Stimulated activated CD4-positive, alpha-beta T cell treated with anti-CD3 and anti-CD28 coated beads, TNF-alpha, amount 100 ng/mL, for 48 hours (primary cell): ENCODE measurements around the gene PKD2L2.
"Not testable (repeated sequence)": the region's sequence is repeated elsewhere in the genome, so short reads cannot be mapped to it uniquely, and the experiment has no call there.

Experiments used
- DNase-seq, 3 donors: peaks; one replicate each; pipeline ENCODE4 v3.0.0-alpha.2; 2020; ENCODE audit warnings: low read depth in 3 of 3

The PKD2L2 gene

DNA sequence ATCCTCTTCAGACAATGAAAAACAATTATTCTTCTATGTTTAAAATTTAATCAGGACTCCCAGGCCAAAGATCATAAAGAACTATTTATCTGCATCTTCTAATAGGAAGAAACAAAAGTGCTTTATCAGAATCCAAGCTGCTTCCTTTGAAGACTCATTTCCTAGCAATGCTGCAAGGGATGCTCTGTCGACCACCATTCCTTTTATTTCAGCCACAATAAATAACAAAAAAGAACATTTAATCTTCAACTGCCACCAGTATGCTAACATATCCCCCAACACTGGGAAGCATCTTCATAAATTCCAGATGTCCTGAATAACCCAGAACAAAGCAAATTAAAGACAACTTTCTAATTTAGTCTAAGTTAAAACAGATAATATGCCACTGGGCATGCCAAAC, 68.7 kb downstream of the PKD2L2 start:
- DNase-seq = no peak

DNA sequence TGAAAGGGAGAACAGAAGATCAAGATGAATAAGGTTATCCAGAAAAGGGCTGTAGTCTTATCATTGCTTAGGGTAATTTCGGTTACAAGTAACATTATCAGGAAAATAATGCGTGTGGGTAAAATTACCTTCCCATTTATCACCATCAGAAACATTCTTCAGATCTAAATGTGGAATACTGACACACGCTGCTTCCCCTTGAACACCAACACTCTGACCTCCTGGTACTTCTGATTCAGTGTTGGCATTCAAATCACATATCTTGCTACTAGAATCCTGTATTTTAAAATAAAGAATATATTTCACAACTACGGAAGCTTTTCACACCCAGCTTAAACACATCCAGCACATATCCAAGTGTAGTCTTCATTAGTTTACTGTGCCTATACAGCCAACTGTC, 70.2 kb downstream of the PKD2L2 start:
- DNase-seq = no peak

DNA sequence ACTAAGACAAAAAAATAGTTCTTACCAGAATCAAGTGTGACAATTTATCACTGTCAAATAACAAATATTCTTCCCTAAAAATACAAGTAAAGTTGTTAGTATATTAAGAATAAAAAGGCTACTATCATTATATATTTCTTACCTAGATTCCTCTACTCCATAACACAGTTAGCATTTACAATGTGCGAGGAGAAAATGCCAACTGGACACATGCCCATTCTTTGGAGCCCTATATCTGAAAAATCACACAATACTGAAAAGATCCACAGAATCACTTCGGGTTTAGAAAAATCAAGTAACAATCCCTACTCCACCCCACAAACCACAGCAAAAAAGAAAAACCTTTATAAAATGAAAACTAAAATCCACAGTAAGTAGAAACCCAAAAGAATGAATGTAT, 70.9 kb downstream of the PKD2L2 start:
- no peak for DNase-seq

DNA sequence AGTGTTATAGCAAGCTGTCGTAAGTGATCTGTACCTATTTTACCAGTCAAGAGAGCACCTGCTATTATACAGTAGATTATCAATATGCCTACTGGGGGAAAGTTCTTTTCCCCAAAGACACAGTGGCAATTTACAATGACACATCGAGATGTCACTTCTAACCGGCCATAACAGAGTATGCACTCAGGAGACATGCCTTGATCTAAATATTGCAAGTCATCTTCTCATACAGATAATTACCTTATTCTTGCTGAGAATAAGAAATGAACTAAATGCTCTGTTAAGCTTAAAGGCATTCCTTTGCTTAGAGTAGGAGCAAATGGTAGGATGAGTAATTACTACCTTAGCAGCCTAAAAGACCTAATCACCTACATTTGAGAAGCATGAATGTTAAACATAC, 71.6 kb downstream of the PKD2L2 start:
- no peak for DNase-seq

DNA sequence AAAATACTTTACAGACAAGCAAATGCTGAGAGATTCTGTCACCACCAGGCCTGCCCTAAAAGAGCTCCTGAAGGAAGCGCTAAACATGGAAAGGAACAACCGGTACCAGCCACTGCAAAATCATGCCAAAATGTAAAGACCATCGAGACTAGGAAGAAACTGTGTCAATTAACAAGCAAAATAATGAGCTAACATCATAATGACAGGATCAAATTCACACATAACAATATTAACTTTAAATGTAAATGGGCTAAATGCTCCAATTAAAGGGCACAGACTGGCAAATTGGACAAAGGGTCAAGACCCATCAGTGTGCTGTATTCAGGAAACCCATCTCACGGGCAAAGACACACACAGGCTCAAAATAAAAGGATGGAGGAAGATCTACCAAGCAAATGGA, 81.1 kb downstream of the PKD2L2 start:
- DNase-seq = not testable (repeated sequence)

DNA sequence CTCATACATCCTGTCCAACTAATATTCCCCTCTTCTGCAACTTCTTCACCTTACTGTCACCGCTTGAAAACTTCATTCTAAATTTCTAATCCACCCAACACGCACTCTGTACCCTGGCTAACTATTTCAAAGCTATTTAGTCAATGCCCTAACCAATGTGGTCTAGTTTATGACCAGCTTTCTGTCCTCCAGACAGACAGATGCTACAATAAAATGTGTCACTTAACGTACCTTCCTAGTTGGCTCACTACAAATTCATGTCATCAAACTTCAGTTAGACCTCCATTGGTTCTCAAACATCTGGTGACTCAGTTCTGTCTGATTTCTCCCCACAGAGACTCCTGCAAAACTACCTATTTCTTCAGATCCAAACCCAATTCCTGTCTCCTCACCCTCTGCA, 86.0 kb downstream of the PKD2L2 start:
- DNase-seq = no peak

DNA sequence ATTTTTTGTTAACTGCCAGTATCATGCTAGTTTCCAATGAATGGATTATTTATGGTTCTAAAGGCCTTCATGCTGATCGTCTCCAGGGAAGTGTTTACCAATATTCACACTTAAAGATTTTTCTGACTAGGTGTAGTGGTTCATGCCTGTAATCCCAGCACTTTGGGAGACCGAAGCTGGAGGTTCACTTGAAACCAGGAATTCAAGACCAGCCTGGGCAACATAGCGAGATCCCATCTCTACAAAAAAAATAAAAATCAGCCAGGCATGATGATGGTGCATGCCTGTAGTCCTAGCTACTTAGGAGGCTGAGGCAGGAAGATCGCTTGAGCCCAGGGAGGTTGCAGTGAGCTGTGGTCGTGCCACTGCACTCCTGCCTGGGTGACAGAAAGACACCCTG, 100.2 kb downstream of the PKD2L2 start:
- no peak for DNase-seq
